CD8-positive, alpha-beta memory T cell (primary cell): ENCODE results near the gene AMZ1. TPM values are rescaled to one million over a fixed set of nuclear protein-coding genes. Genes with fewer than 3 reads are reported as not detected.

Experiments
- CTCF ChIA-PET: fragments of 350-600 bp; sonication (Branson Sonifier 250); formaldehyde crosslinking; loops from one replicate; lab custom pipeline; 2021; ENCODE audit warnings: antibody characterized with exemption; lab: Charles Lee
- POLR2A ChIA-PET: fragments of 350-600 bp; sonication (Branson Sonifier 250); formaldehyde crosslinking; loops from one replicate; lab custom pipeline; 2021; ENCODE audit warnings: antibody characterized with exemption; lab: Charles Lee
- DNase-seq, 5 donors: peaks; one replicate each; pipeline versions ENCODE4 v3.0.0 to v3.0.0-alpha.2; 2020 to 2022; ENCODE audit warnings: mixed read lengths in 1 of 5
- H3K27ac ChIP-seq: one replicate; pipeline ENCODE4 v1.7.0; 2013; ENCODE audit warnings: low read depth, mild to moderate bottlenecking, low read length, moderate library complexity
- H3K27me3 ChIP-seq: 2 replicates; pipeline ENCODE4 v1.7.0; 2013; ENCODE audit warnings: low read length, mild to moderate bottlenecking; ENCODE audit not compliant: insufficient read depth, poor library complexity, severe bottlenecking
- H3K36me3 ChIP-seq: 2 replicates; pipeline ENCODE4 v1.7.0; 2013; ENCODE audit warnings: mild to moderate bottlenecking, low read length, moderate library complexity; ENCODE audit not compliant: insufficient read depth
- H3K4me1 ChIP-seq: 2 replicates; pipeline ENCODE4 v1.7.0; 2013; ENCODE audit warnings: mild to moderate bottlenecking, low read length, moderate library complexity; ENCODE audit not compliant: insufficient read depth
- H3K4me3 ChIP-seq: 2 replicates; pipeline ENCODE4 v1.7.0; 2013; ENCODE audit warnings: mild to moderate bottlenecking, low read length
- H3K9me3 ChIP-seq: 2 replicates; pipeline ENCODE4 v1.7.0; 2013; ENCODE audit warnings: mild to moderate bottlenecking, low read length
- H3K27ac Mint-ChIP-seq, 8 donors: one replicate each; pipeline ENCODE4 v1.8.0; 2020 to 2021; ENCODE audit warnings: mixed read lengths in 8 of 8, mild to moderate bottlenecking in 6 of 8, inconsistent platforms in 3 of 8, moderate library complexity in 3 of 8
- H3K27me3 Mint-ChIP-seq, 2 donors: one replicate each; pipeline ENCODE4 v1.8.0; 2020 to 2021; ENCODE audit warnings: mixed read lengths in 2 of 2, mild to moderate bottlenecking in 1 of 2, moderate library complexity in 1 of 2
- H3K36me3 Mint-ChIP-seq, 3 donors: one replicate each; pipeline ENCODE4 v1.8.0; 2020 to 2021; ENCODE audit warnings: mixed read lengths in 3 of 3, inconsistent platforms in 1 of 3, mild to moderate bottlenecking in 1 of 3
- H3K4me1 Mint-ChIP-seq, 3 donors: one replicate each; pipeline ENCODE4 v1.8.0; 2020 to 2021; ENCODE audit warnings: mixed read lengths in 3 of 3, inconsistent platforms in 1 of 3, mild to moderate bottlenecking in 1 of 3
- H3K4me3 Mint-ChIP-seq, 7 donors: one replicate each; pipeline ENCODE4 v1.8.0; 2020 to 2021; ENCODE audit warnings: mixed read lengths in 7 of 7, mild to moderate bottlenecking in 6 of 7, moderate library complexity in 4 of 7, inconsistent platforms in 2 of 7
- H3K9me3 Mint-ChIP-seq, 5 donors: one replicate each; pipeline ENCODE4 v1.8.0; 2020 to 2022; ENCODE audit warnings: mixed read lengths in 5 of 5, mild to moderate bottlenecking in 3 of 5, moderate library complexity in 2 of 5, inconsistent platforms in 1 of 5
- polyA plus RNA-seq: library from polyadenylated mRNA; unstranded; fragments of 300-500 nt; fragmentation: Illumina TruSeq; gene quantifications from one replicate; pipeline ENCODE4 v1.2.3, GENCODE V29; 2021
- total RNA-seq, 2 experiments: library from RNA; stranded (reverse); gene quantifications; one replicate each; pipeline ENCODE4 v1.2.3, GENCODE V29; 2021

The AMZ1 gene
- total and polyA plus RNA-seq, 3 experiments from 2014 or later = 0.07 to 0.08 TPM; not detected in 1

- Mint-ChIP-seq H3K27me3 (no peaks in the 10 kb centered on the region), H3K27ac (no peak overlapping the region), H3K4me1 (peaks cover 0 to 1% (median 0%) of the 10 kb centered on the region in 3 donors), H3K9me3 (no peaks in the 10 kb centered on the region), H3K4me3 (no peak overlapping the region), H3K36me3 (peaks cover 3 to 9% (median 5%) of the 10 kb centered on the region in 3 donors)
- Histone ChIP-seq H3K27ac (no peak overlapping the region), H3K36me3 (no peaks in the 10 kb centered on the region), H3K4me3 (no peak overlapping the region), H3K9me3 (no peaks in the 10 kb centered on the region), H3K4me1 (no peaks in the 10 kb centered on the region), H3K27me3 (no peaks in the 10 kb centered on the region)
- POLR2A ChIA-PET = no interaction called here
- CTCF ChIA-PET = interaction anchor here (2.6 kb wide), 1 partner anchor 49 kb away, joined by 6 read pairs; no protein-coding TSS in a partner anchor
- DNase-seq = no peak
Measured at GRCh38 chr7:2661096-2661449, 26.9 kb upstream of the AMZ1 start.

GRCh38 chr7:2661602-2662272 lies 26.3 kb upstream of the AMZ1 start:
- H3K27me3 Mint-ChIP-seq = peaks cover 2 to 3% of the 10 kb centered on the region in 2 donors

GRCh38 chr7:2662273-2663120 lies 25.5 kb upstream of the AMZ1 start:
- H3K27me3 ChIP-seq = no peaks in the 10 kb centered on the region
- no peaks in the 10 kb centered on the region for H3K9me3 ChIP-seq
- H3K27ac ChIP-seq = no peak overlapping the region
- H3K4me1 Mint-ChIP-seq = peaks cover 0 to 1% (median 0%) of the 10 kb centered on the region in 3 donors
- no peak overlapping the region for H3K4me3 ChIP-seq
- H3K36me3 ChIP-seq = no peaks in the 10 kb centered on the region
- H3K36me3 Mint-ChIP-seq = peaks cover 0 to 4% (median 0%) of the 10 kb centered on the region in 3 donors
- H3K9me3 Mint-ChIP-seq = no peaks in the 10 kb centered on the region
- H3K4me1 ChIP-seq = no peaks in the 10 kb centered on the region
- no peak overlapping the region for H3K4me3 Mint-ChIP-seq
- CTCF ChIA-PET = no interaction called here
- DNase-seq = no peak
- H3K27ac Mint-ChIP-seq = no peak overlapping the region
- H3K27me3 Mint-ChIP-seq = peaks cover 5 to 9% of the 10 kb centered on the region in 2 donors
- POLR2A ChIA-PET = no interaction called here

More at GRCh38 chr7:2661602-2662272, 26.3 kb upstream of the AMZ1 start:
- Histone ChIP-seq H3K9me3 (no peaks in the 10 kb centered on the region), H3K27ac (no peak overlapping the region), H3K4me3 (no peak overlapping the region), H3K4me1 (no peaks in the 10 kb centered on the region), H3K36me3 (no peaks in the 10 kb centered on the region), H3K27me3 (no peaks in the 10 kb centered on the region)
- ChIA-PET POLR2A (no interaction called here), CTCF (no interaction called here)
- no peak overlapping the region for H3K4me3 Mint-ChIP-seq
- peaks cover 0 to 1% (median 0%) of the 10 kb centered on the region in 3 donors for H3K4me1 Mint-ChIP-seq
- no peak overlapping the region for H3K27ac Mint-ChIP-seq
- H3K9me3 Mint-ChIP-seq = no peaks in the 10 kb centered on the region
- H3K36me3 Mint-ChIP-seq = peaks cover 3 to 9% (median 5%) of the 10 kb centered on the region in 3 donors
- DNase-seq = no peak

GRCh38 chr7:2663121-2663886 lies 24.7 kb upstream of the AMZ1 start:
- Histone ChIP-seq H3K4me3 (no peak overlapping the region), H3K36me3 (no peaks in the 10 kb centered on the region), H3K4me1 (no peaks in the 10 kb centered on the region), H3K9me3 (no peaks in the 10 kb centered on the region), H3K27me3 (no peaks in the 10 kb centered on the region), H3K27ac (no peak overlapping the region)
- DNase-seq = no peak
- CTCF ChIA-PET = no interaction called here
- H3K27ac Mint-ChIP-seq = no peak overlapping the region
- peaks cover 0 to 4% (median 0%) of the 10 kb centered on the region in 3 donors for H3K36me3 Mint-ChIP-seq
- no peak overlapping the region for H3K4me3 Mint-ChIP-seq
- POLR2A ChIA-PET = no interaction called here
- H3K27me3 Mint-ChIP-seq = peaks cover 8 to 15% of the 10 kb centered on the region in 2 donors
- no peaks in the 10 kb centered on the region for H3K9me3 Mint-ChIP-seq
- H3K4me1 Mint-ChIP-seq = peaks cover 0 to 1% (median 0%) of the 10 kb centered on the region in 3 donors

GRCh38 chr7:2663960-2664359 lies 24.0 kb upstream of the AMZ1 start:
- peaks cover 0 to 1% (median 0%) of the 10 kb centered on the region in 3 donors for H3K4me1 Mint-ChIP-seq
- Histone ChIP-seq H3K4me3 (no peak overlapping the region), H3K4me1 (no peaks in the 10 kb centered on the region), H3K27ac (no peak overlapping the region), H3K36me3 (no peaks in the 10 kb centered on the region), H3K9me3 (no peaks in the 10 kb centered on the region), H3K27me3 (no peaks in the 10 kb centered on the region)
- no peak for DNase-seq
- no peaks in the 10 kb centered on the region for H3K9me3 Mint-ChIP-seq
- H3K36me3 Mint-ChIP-seq = peaks cover 0 to 4% (median 0%) of the 10 kb centered on the region in 3 donors
- no peak overlapping the region for H3K27ac Mint-ChIP-seq
- H3K27me3 Mint-ChIP-seq = peaks cover 8 to 17% of the 10 kb centered on the region in 2 donors
- ChIA-PET CTCF (no interaction called here), POLR2A (no interaction called here)
- H3K4me3 Mint-ChIP-seq = no peak overlapping the region

GRCh38 chr7:2665359-2665791 lies 22.6 kb upstream of the AMZ1 start:
- H3K27me3 Mint-ChIP-seq = peaks cover 12 to 23% of the 10 kb centered on the region in 2 donors
- no peaks in the 10 kb centered on the region for H3K9me3 ChIP-seq
- no peaks in the 10 kb centered on the region for H3K27me3 ChIP-seq
- H3K9me3 Mint-ChIP-seq = peaks cover 0 to 2% (median 0%) of the 10 kb centered on the region in 5 donors
- H3K4me1 Mint-ChIP-seq = peaks cover 0 to 4% (median 0%) of the 10 kb centered on the region in 3 donors
- no peak overlapping the region for H3K4me3 ChIP-seq
- no peak overlapping the region for H3K27ac Mint-ChIP-seq
- H3K36me3 ChIP-seq = no peaks in the 10 kb centered on the region
- peaks cover 0 to 4% (median 0%) of the 10 kb centered on the region in 3 donors for H3K36me3 Mint-ChIP-seq
- H3K27ac ChIP-seq = no peak overlapping the region
- ChIA-PET POLR2A (no interaction called here), CTCF (interaction anchor here (8.9 kb wide), 1 partner anchor 47 kb away, joined by 126 read pairs; no protein-coding TSS in a partner anchor)
- H3K4me1 ChIP-seq = no peaks in the 10 kb centered on the region
- no peak overlapping the region for H3K4me3 Mint-ChIP-seq
- DNase-seq = no peak

GRCh38 chr7:2666155-2666554 lies 21.8 kb upstream of the AMZ1 start:
- Histone ChIP-seq H3K4me3 (no peak overlapping the region), H3K9me3 (no peaks in the 10 kb centered on the region), H3K27ac (no peak overlapping the region), H3K27me3 (no peaks in the 10 kb centered on the region), H3K36me3 (no peaks in the 10 kb centered on the region), H3K4me1 (no peaks in the 10 kb centered on the region)
- DNase-seq = no peak
- POLR2A ChIA-PET = no interaction called here
- Mint-ChIP-seq H3K9me3 (peaks cover 0 to 2% (median 0%) of the 10 kb centered on the region in 5 donors), H3K36me3 (peaks cover 0 to 4% (median 0%) of the 10 kb centered on the region in 3 donors), H3K27ac (no peak overlapping the region), H3K27me3 (peaks cover 12 to 28% of the 10 kb centered on the region in 2 donors), H3K4me3 (no peak overlapping the region), H3K4me1 (peaks cover 5 to 8% (median 7%) of the 10 kb centered on the region in 3 donors)
- CTCF ChIA-PET = interaction anchor here (8.9 kb wide), 1 partner anchor 46 kb away, joined by 126 read pairs; no protein-coding TSS in a partner anchor
